ENCODE measurements around the gene MSGN1.
"Not testable (repeated sequence)": the region's sequence is repeated elsewhere in the genome, so short reads cannot be mapped to it uniquely, and the experiment has no call there.

The MSGN1 gene

DNA sequence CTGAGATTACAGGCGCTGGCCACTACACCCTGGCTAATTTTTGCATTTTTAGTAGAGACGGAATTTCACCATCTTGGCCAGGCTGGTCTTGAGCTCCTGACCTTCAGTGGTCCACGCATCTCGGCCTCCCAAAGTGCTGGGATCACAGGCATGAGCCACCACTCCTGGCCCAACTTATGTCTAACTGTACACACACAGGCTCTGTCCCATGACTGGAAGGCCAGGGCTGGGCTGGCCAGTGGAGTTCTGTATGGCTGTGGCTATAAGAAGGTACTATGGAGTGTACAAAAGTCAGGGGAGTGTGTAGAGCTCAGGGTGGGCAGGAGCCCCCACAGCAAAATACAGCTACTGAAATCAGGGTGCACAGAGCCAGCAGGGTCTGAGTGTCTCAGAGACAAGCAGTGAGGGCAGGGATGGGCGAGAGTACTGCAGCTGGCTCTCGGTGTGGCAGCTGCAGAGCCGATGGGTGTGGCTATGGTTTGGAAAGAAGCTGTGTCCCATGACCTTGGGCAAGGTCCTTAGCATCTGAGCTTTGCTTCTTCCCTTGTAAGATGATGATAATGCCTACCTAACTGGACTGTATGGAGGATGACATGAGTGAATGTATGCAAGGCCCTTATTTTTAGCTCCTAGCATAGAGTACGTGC is 10.4 kb upstream of the MSGN1 start:
- no peak for DNase-seq

GRCh38 chr2:17813010-17813741 is 3.1 kb upstream of the MSGN1 start:
- no peak for DNase-seq

GRCh38 chr2:17813742-17814473 is 2.4 kb upstream of the MSGN1 start:
- DNase-seq, result no peak

DNA sequence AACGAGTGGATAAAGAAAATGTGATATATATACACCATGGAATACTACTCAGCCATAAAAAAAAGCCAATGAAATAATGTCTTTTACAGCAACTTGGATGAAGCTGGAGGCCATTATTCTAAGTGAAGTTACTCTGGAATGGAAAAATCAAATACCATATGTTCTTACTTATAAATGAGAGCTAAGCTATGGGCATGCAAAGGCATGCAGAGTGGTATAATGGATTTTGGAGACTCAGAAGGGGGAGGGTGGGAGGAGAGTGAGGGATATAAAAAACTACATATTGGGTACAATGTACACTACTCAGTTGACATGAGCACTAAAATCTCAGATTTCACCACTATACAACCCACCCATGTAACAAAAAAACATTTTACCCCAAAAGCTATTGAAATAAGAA is 1.7 kb upstream of the MSGN1 start:
- no peak for DNase-seq

GRCh38 chr2:17815468-17816184 is 634 bp upstream of the MSGN1 start:
- no peak for DNase-seq

GRCh38 chr2:17818235-17818815 is 2.1 kb downstream of the MSGN1 start:
- no peak for DNase-seq

DNA sequence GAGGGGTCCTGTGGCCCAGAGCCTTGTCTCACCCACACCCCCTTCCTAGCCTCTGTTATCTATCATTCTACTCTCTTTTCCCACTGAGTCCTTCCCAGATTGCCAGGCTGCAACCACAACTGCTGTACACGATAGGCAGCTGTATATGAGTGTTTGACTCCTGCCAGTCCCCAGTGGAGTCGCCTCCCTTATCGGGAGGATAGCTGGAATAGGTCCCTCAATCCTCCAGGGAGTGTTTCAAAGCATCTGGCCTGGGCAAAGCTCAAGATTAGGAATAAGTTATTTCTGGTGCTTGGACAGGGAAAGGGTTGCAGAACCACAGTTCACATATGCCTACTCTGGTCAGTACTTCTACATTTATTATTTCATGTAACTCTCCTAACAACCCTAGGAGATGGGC is 4.8 kb downstream of the MSGN1 start:
- DNase-seq, result no peak

GRCh38 chr2:17821535-17822444 is 5.5 kb downstream of the MSGN1 start:
- no peak for DNase-seq

GRCh38 chr2:17822445-17823117 is 6.3 kb downstream of the MSGN1 start:
- no peak for DNase-seq

DNA sequence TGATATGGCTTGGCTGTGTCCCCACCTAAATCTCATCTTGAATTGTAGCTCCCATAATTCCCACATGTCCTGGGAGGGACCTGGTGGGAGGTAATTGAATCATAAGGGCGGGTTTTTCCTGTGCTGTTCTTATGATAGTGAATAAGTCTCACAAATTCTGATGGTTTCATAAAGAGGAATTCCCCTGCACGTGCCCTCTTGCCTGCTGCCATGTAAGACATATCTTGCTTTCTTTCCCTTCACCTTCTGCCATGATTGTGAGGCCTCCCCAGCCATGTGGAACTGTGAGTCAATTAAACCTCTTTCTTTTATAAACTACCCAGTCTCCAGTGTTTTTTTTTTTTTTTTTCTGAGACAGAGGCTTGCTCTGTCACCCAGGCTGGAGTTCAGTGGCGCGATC is 7.4 kb downstream of the MSGN1 start:
- not testable (repeated sequence) for DNase-seq

DNA sequence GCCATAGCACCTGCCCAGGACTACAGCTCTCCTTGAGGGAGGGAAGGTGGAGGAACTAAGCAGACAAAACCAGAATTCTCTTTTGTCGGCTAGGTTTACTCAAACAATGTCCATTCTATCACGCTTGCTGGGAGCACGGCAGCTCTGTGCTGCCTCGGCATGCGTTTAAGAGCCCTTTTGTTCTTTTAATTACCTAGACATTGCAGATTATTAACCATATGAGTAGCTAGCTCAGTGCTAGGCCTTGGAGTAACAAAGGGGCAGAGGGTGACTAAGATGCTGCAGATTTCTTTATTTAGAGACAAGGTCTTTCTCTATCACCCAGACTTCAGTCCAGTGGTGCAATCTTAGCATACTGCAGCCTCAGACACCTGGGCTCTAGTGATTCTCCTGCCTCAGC is 11.1 kb downstream of the MSGN1 start:
- no peak for DNase-seq

GRCh38 chr2:17827785-17828184 is 11.5 kb downstream of the MSGN1 start:
- no peak for DNase-seq

- DNase-seq, result no peak
Measured at GRCh38 chr2:17830053-17831034, 14.1 kb downstream of the MSGN1 start.

- no peak for DNase-seq
Measured at GRCh38 chr2:17835516-17835915, 19.3 kb downstream of the MSGN1 start.

GRCh38 chr2:17839959-17840358 is 23.7 kb downstream of the MSGN1 start:
- no peak for DNase-seq

GRCh38 chr2:17843457-17843856 is 27.2 kb downstream of the MSGN1 start:
- no peak for DNase-seq

DNA sequence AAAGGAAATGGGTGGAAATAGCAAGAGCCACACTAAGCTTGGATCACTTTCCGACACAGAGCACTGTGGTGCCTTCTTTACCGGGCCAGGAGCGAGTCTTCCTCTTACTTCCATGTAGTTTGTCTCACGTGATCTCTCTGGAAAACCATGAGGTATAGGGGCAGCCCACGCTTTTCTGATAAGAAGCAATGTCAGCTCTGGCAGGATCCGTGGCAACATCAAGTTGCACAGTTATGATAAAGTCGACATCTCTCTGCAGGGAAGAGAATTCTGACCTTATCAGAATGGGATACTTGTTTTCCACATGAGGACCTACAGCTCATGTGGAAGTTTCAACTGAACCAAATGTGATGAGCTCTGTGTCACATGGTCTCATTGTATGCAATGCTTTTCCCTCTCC is 29.5 kb downstream of the MSGN1 start:
- no peak for DNase-seq

DNA sequence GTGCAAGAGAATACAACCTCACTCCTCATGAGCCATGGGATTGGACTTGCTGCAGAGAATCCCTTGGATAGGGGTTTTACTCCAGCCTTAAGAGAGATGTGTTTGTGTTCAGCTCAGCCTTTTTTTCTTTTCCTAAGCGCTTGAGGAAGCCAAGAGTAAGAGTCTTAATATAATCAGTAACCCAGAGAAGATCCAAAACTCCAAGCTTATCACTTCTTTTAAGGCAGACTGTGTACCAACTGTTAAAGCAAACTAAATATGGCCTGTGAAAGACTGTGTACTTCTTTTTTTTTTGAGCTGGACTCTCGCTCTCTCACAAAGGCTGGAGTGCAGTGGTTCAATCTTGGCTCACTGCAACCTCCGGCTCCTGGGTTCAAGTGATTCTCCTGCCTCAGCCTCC is 30.4 kb downstream of the MSGN1 start:
- no peak for DNase-seq

DNA sequence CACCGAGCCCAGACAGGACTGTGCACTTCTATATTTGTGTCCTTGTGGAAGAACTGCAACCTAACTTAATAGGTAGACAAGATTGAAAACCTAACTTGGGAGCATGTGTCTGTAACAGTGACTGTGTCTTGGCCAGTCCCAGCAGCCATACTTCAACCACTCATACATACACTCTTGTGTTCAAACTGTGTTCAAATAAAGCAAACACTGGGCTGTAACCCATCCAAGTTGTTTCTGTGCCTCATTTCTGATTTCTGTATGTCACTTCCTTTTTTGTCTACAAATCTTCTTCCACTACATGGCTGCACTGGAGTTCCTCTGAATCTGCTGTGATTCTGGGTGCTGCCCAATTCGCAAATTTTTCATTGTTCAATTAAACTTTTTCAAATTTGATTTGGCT is 31.0 kb downstream of the MSGN1 start:
- DNase-seq, result no peak

- no peak for DNase-seq
Measured at GRCh38 chr2:17849275-17849674, 33.0 kb downstream of the MSGN1 start.
